Left colon (tissue), 2 donors: ENCODE data around the gene CFAP92. TPM values are rescaled to one million over a fixed set of nuclear protein-coding genes. Genes with fewer than 3 reads are reported as not detected.

Experiments used
- ATAC-seq: fragments of 200-7000 bp; cut with Tn5 transposase; one replicate; pipeline ENCODE4 v1.9.1; 2020; ENCODE audit warnings: mild to moderate bottlenecking, moderate library complexity
- DNase-seq, 2 donors: peaks; one replicate each; pipeline ENCODE4 v3.0.0-alpha.2; 2020
- intact Hi-C, 2 donors: fragments of 100-400 bp; cut with DNase I in 1 of 2; cut with micrococcal nuclease in 1 of 2; formaldehyde crosslinking; loops; one replicate each; pipeline versions ENCODE4 v1.11.2 to v1.14.0; 2022; cut with DNase I, micrococcal nuclease
- total RNA-seq, 2 donors: library from RNA; stranded (reverse); fragmentation: NEBNext Ultra II Directional; extraction: Animal tissue kit (Norgen Biotek cat#: 25700); gene quantifications; one replicate each; pipeline ENCODE4 v1.2.1, GENCODE V29; 2021
- donor health status: DM: no; HTN: no; CAD: no.
- donor health status: DM: yes; HTN: yes; CAD: no.

CFAP92 gene
- total RNA-seq, 2 donors from 2014 or later: 2.1 to 2.9 TPM

- ATAC-seq: no peak
These were observed 35.0 kb upstream of the CFAP92 start for GRCh38 chr3:129028866-129029265.

GRCh38 chr3:129027544-129027880 lies 33.6 kb upstream of the CFAP92 start:
- ATAC-seq: no peak
- intact Hi-C loops: no loop called here

More at GRCh38 chr3:129028866-129029265, 35.0 kb upstream of the CFAP92 start:
- intact Hi-C loops: no loop called here
- no peak for DNase-seq

GRCh38 chr3:129026728-129027543 lies 33.1 kb upstream of the CFAP92 start:
- intact Hi-C loops: no loop called here
- ATAC-seq (peak; percentile 97), DNase-seq (peak; percentile 90 to 95)

More at GRCh38 chr3:129027544-129027880, 33.6 kb upstream of the CFAP92 start:
- DNase-seq: no peak

GRCh38 chr3:129025691-129026435 lies 32.0 kb upstream of the CFAP92 start:
- intact Hi-C loops: no loop called here
- ATAC-seq: no peak

GRCh38 chr3:129025108-129025507 lies 31.2 kb upstream of the CFAP92 start:
- DNase-seq (no peak), ATAC-seq (no peak)
- intact Hi-C loops: no loop called here

More at GRCh38 chr3:129025691-129026435, 32.0 kb upstream of the CFAP92 start:
- no peak for DNase-seq

GRCh38 chr3:129023909-129024308 lies 30.0 kb upstream of the CFAP92 start:
- intact Hi-C loops: no loop called here
- ATAC-seq: peak; percentile 27
- DNase-seq: no peak

- no peak for ATAC-seq
- intact Hi-C loops: no loop called here
- DNase-seq: no peak
These were observed 29.1 kb upstream of the CFAP92 start for GRCh38 chr3:129023008-129023358.

GRCh38 chr3:129022114-129023007 lies 28.5 kb upstream of the CFAP92 start:
- ATAC-seq (no peak), DNase-seq (peak; percentile 58 to 63)
- intact Hi-C loops: no loop called here

GRCh38 chr3:129021140-129021551 lies 27.3 kb upstream of the CFAP92 start:
- ATAC-seq (no peak), DNase-seq (no peak)
- intact Hi-C loops: no loop called here

- intact Hi-C loops: no loop called here
- no peak for ATAC-seq
- DNase-seq: no peak
These were observed 26.8 kb upstream of the CFAP92 start for GRCh38 chr3:129020691-129021090.

- no peak for ATAC-seq
- no peak for DNase-seq
- intact Hi-C loops: no loop called here
These were observed 25.4 kb upstream of the CFAP92 start for GRCh38 chr3:129019266-129019665.

- intact Hi-C loops: no loop called here
- ATAC-seq: no peak
- no peak for DNase-seq
These were observed 24.9 kb upstream of the CFAP92 start for GRCh38 chr3:129018751-129019150.

GRCh38 chr3:129018271-129018670 lies 24.4 kb upstream of the CFAP92 start:
- no peak for DNase-seq
- intact Hi-C loops: no loop called here

GRCh38 chr3:129017484-129017899 lies 23.6 kb upstream of the CFAP92 start:
- DNase-seq (no peak), ATAC-seq (no peak)
- intact Hi-C loops: no loop called here

More at GRCh38 chr3:129018271-129018670, 24.4 kb upstream of the CFAP92 start:
- no peak for ATAC-seq

- peak; percentile 69 for ATAC-seq
- DNase-seq: peak; percentile 75 to 86
- intact Hi-C loops: no loop called here
These were observed 23.0 kb upstream of the CFAP92 start for GRCh38 chr3:129016720-129017483.

- ATAC-seq: peak; percentile 88
- intact Hi-C loops: no loop called here
- peak; percentile 85 to 91 for DNase-seq
These were observed 22.5 kb upstream of the CFAP92 start for GRCh38 chr3:129016356-129016719.

GRCh38 chr3:129015388-129016105 lies 21.7 kb upstream of the CFAP92 start:
- ATAC-seq (no peak), DNase-seq (no peak)
- intact Hi-C loops: no loop called here

GRCh38 chr3:129014793-129015345 lies 21.0 kb upstream of the CFAP92 start:
- DNase-seq: no peak
- intact Hi-C loops: no loop called here
- ATAC-seq: no peak
